Upper lobe of left lung (tissue), 4 donors: ENCODE measurements around the gene OSBP2.

ENCODE experiments used
- CTCF ChIP-seq, 6 experiments: fragments of 450-650 bp in 4 of 6; fragments of 200-600 bp in 2 of 6; sonication (generic) in 2 of 6; IDR thresholded peaks; one replicate each; pipeline ENCODE4 v1.5.1; 2016 to 2019; ENCODE audit warnings: antibody characterized with exemption in 6 of 6
- POLR2A ChIP-seq, 4 donors: fragments of 450-650 bp; IDR thresholded peaks; one replicate each; pipeline ENCODE4 v1.5.1; 2016 to 2017; ENCODE audit warnings: antibody characterized with exemption in 4 of 4, mild to moderate bottlenecking in 2 of 4

- no peak for TF ChIP-seq CTCF (IDR thresholded peaks at IDR 0.05)
- TF ChIP-seq POLR2A (IDR thresholded peaks at IDR 0.05) = no peak
Measured at GRCh38 chr22:30801695-30802094, 107.0 kb downstream of the OSBP2 start.
